Glomerular visceral epithelial cell (primary cell): Measurements from ENCODE around the gene INHBE.
A peak's percentile ranks its signal among the peaks of the same experiment; 100 is the strongest.
"Not testable (repeated sequence)": the region's sequence is repeated elsewhere in the genome, so short reads cannot be mapped to it uniquely, and the experiment has no call there.

Experiments used
- DNase-seq: peaks from one replicate; pipeline ENCODE4 v3.0.0-alpha.2; 2016; ENCODE audit errors: extremely low spot score

The INHBE gene

DNA sequence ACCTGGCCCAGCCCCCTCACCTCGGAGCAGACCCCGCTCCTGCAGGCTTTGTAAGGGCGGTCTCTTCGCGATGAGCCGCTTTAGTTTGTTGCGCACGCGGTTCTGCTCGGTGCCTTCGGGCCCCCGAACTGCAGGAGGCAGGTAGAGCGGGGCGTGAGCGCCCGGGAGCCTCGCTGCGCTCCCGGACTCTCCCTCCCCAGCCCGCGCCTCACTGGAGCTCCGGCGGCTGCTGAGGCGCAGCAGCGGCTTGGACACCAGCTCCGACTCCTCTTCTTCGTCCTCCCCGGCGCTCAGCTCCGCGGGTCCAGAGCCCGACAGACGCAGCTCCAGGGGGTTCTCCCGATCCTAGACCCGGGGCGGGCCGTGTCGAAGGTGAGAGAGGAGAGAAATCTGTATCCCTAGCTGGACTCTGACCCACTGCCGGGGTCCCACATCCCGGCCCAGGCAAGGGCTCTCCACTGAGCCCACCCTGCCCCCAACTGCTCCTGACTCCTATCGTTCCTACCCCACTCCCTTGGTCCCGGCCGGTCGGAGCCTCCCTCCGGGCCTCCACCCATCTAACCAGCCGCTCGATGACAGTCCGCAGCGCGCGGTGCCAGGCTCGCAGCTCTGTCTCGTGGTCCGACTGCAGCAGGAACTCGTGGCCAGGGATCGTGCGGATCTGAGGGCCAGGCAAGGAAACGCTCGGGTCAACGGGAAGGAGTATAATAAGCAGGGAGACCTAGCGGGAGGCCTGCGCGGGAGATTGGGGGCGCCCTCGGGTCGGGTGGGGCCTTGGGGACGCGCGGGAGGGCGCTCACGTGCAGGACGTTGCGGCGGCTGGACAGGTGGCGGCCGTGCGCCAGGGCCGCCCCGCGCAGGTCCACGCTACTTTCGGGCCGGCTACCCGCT lies 20.4 kb downstream of the INHBE start:
- DNase-seq = peak; percentile 23

DNA sequence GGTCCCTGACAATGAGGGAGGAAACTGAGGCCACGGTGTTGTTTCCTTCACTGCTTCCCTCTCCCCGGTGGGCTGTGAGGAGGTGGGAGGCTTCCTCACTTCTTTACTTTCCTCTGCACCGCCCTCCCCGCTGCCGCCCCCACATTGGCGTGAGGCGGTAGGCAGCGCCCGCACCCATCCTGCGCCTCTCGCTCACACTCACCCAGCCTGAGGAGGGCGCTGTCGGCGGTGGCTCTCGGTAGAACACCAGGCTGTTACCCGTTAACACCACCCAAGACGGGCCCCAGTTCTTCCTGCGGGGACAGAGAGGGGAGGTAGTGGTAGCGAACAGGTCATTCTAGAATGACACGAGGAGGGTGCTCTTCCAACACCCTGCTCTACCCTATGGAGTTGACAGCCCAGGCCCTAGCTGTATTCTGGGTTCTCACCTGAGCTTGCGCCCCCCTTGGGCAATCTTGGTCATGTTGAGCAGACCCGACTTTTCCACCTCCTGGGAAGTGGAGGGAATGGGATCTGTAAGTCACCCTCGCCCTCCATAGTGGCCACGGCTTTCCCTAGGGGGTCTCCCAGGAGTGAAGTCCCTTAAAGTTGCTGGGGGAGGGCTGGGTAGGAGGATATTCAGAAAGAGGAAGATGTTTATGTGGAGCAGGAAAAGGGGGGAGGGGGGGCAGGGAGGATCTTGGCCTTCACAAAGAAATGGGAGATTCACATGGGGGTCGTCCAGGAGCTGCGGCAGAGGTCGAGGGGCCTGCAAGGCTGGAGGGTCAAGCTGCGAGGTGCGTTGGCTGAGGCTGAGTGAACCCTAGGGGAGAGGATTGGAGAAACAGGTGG lies 21.3 kb downstream of the INHBE start:
- no peak for DNase-seq

DNA sequence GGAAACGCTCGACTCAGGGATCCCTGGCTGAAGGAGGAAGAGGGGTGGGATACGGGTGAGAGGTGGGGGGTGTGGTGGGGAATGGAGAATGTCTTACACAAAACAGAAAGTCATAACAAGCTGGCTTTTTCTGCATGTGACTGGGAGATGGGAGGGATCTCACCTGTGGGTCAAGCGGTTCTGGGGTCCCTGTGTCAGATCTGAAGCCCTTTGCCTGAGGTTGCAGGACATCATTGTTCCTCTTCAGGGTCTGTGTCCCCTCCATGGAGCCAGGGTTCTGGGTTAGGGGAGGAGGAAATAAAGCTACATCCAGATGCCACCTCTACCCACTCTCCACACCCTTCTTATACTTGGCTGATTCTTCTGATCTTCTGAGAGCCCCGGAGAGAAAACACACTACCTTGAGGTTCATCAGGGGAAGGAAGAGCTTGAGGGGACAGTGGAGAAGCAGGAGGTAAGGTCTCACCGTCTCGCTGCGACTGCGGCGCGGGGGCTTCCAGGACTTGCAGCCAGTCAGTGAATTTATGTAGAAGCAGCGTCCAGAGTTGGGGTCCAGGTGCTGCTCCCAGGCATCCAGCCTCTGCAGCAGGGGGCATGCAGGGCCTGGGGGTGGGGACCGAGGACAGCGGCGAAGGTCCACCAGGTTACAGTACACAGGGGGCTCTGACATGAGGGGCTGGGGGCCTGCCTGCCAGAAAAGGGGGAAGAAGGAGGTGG lies 22.0 kb downstream of the INHBE start:
- DNase-seq = no peak

DNA sequence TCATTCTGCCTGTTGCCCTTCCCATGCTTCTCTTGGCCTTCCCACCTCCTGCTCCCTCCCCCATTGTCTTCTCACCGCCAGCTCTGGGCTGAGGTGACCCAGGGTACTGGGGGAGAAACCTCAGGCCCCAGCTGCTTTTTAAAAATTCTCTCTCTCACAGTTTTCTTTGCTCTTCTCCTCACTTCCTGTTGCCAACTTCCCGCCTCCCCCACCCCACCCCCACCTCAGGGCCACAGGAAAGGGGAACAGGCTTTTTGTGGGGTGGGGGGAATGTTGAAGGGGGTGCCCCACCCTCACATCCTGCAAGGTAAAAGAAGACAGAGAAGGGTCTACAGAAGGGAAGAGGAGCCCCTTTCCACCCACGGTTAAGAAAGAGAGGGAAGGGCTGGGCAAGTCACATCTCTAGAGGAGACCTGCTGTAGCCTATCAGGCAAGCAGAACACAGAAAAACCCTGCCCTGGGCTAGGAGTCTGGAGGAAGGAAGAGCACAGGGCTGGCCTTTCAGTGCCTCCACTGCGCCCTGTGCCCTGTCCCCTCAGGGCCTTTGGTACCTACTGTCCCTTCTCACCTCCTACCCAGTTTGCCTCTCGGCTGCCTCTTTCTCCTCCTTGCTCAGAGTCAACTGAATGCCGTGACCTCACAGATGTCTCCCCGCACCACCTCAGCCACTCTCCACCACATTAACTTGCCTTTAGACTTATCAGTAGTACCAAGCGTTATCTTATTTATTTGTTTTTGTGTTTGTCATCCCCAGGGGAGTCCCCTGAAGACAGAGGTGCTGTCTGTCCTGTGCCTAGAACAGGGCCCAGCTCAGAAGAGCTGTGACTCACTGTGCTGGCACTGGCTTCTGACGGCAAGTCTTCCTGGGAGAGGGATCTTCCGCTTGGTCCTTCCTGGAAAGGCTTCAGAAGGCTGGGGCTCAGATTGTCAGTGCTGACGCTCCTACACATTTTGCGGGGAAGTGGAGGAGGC lies 22.9 kb downstream of the INHBE start:
- no peak for DNase-seq

DNA sequence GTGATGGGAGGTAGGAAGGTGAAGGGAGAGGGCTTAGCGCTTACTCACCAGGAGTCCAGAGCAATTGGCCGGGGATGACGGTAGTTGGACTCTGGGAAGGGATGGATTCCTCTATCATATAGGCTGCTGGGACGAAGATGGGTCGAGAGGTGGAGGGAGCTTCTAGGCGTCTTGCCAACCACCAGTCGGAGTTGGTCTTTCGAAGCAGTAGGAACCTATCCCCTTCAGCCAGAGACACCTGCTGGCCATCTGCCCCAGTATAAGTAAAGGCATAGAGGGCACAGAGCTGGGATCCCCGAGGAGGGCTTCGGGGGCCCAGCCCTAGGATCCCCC lies 23.9 kb downstream of the INHBE start:
- no peak for DNase-seq

DNA sequence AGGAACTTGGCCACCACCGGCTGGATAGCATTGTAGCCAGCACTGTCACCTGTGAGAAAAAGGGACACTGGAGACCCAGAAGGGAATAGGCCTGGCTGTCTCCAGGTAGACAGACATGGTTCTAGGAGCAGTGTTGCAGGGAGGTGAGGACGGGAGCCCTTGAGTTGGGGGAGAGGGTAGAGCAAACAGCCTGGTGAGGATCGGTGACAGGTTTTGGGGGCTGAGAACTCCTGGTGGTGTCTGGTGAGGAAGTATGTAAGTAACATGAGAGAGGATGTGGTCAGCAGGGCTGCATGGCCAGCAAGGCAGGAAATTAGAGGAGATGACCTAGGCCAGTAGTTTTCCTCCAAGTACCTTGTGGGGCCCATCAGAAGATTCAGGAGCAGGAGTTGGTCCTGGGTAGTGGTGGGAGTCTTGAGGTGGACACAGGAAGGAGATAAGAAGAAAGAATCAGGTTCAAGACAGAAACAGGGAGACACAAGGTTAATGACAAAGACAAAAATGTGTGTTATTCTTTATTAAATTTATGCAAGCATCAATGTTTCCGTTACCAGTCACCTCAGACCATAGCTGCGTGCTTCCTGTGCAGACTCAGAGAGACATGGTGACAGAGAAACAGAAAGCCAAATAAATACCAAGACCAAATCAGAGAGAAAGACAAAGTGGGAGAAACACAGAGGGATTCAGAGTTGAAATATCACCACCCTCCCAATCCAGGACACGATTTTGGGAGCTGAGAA lies 24.4 kb downstream of the INHBE start, which contains the start of gene ARHGAP9:
Gene ARHGAP9 (minus strand): TSS at position 491 of the 740 bp plus-strand sequence. CDS start 460 bp downstream, at position 31.
- DNase-seq = no peak

DNA sequence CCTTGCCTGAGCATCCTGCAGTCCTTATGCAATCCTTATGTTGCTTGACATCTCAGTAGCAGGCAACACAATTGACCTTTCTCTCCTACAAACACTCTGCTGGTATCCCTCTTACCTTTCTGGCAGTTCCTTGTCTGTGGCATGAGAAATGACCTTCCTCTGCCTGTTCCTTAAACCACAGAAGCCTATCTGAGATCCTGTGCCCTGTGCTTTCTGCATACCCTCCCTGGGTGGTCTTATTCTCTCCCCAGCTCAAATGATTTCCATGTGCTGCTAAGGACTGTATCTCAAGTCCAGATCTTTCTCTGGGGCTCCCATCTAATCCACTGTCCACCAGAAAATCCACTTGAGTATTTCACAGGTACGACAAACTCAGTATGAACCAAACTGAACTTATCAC lies 26.6 kb downstream of the INHBE start:
- DNase-seq = no peak

DNA sequence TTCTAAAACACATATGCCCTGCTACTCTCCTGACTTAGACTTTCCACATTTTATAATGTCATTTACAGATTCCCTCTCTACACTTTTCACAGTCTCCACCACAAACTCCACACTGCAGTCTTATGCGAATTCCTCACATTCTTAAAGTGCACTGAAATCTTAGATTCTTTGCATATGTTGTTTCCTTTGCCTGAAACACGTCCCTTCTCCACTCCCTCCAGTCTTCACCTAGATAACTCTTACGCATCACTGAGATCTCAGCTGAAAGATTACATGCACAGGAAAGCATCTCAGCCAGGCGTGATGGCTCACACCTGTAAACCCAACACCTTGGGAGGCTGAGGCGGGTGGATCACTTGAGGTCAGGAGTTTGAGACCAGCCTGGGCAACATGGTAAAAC lies 28.4 kb downstream of the INHBE start:
- peak; percentile 74 for DNase-seq

DNA sequence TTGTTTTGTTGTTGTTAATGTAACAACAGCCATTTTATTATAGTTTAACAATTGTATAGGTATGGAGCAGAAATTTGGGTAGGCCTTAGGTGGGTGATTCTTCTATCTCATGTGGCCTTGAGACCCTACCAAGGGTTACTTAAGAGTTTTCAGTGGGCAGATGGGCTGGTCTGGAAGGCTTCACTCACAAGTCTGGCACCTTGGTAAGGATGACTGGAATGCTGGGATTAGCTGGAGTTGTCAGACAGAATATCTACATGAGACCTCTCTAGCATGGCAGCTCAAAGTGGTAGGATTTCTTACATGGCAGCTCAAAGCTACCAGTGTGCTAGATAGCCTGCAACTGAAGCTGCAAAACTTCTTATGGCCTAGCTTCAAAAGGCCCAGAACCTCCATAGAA lies 30.6 kb downstream of the INHBE start:
- no peak for DNase-seq

DNA sequence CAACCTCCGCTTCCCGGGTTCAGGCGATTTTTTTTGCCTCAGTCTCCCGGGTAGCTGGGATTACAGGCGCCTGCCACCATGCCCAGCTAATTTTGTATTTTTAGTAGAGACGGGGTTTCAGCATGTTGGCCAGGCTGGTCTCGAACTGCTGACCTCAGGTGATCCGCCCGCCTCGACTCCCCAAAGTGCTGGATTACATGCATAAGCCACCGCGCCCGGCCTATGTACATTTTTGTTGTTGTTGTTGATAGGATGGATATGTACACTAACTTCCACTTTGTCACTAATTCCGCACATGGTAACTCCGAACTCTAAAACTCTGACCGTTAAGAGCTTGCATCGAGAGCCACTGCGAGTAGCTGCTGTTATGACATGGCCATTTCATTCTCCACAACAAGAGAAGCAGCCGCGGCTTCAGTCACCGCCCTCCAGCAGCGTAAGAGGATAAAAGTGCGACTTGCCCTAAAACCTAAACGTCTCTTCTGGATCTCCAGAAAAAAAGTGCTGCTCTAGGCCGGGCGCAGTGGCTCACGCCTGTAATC lies 32.0 kb downstream of the INHBE start:
- no peak for DNase-seq

DNA sequence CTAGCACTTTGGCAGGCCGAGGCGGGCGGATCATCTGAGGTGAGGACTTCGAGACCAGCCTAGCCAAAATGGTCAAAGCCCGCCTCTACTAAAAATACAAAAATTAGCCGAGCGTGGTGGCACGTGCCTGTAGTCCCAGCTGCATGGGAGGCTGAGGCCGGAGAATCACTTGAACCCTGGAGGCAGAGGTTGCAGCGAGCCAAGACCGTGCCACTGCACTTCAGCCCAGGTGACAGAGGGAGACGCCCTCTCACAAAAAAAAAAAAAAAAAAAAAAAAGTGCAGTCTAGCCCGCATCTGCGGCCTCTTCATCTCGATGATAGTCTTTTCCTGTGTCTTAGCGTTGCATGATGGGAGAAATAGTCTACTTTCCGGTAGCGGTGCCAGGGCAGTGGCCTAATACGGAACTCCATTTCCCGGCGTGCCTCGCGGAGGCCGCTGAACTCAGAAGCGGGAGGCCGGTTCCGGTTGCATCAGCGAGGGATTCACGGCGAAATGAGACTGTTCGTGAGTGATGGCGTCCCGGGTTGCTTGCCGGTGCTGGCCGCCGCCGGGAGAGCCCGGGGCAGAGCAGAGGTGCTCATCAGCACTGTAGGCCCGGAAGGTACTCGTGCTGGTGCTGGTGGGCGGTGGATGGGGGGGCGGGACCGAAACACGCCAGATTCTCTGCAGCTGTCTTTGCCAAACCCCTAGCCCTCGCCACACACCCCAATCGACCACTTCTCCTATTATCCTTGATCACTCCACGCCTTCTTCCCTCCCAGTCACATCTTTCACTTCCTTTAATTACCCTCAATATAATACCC lies 32.7 kb downstream of the INHBE start, which contains the start of gene MARS1:
Gene MARS1 (plus strand): TSS at position 472 of the 805 bp plus-strand sequence. CDS start 23 bp downstream, at position 495.
- DNase-seq = peak; percentile 93

DNA sequence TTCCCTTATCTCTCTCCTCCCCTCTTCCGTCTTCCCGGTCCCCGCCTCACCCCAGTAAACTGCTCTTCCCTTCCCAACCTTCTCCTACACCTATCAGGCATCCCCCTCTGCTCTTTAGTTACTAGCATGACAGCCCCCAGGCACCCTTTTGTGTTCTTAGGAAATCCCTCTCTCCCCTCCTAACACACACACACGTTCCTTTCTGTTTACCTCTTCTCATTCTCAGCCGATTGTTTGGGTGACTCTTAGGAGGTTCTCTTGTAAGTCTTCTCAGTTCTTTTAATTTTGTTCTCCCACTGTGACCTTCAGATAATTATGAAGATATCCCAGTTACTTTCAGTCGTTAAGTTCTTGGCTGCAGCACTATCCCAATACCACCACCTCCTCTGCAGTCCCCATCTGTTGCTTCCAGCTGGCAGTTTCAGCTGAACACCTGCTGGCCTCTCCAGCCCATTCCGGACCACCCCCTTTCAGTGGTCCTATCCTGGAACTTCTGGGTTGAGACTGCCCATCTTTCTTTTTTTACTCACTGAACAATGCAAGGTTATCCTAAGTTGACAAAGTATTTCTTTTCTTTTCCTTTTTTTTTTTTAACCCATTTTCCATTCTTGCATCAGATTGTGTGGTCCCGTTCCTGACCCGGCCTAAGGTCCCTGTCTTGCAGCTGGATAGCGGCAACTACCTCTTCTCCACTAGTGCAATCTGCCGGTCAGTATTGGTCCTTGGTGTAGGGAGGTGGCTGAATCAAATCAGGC lies 33.5 kb downstream of the INHBE start:
- DNase-seq = no peak

DNA sequence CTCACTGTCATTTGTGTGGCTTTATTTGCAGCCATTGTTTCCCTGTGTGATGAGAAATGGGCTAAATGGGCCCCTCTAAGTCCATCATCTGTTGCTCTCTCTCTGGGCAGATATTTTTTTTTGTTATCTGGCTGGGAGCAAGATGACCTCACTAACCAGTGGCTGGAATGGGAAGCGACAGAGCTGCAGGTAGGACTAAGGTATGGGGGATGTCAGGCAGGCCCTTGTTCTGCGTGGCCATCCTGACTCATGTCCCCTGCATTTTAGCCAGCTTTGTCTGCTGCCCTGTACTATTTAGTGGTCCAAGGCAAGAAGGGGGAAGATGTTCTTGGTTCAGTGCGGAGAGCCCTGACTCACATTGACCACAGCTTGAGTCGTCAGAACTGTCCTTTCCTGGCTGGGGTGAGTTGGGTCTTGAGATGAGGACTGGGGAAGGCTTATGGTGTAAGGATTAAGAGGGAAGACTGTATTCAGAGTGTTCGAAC lies 34.1 kb downstream of the INHBE start:
- peak; percentile 31 for DNase-seq

DNA sequence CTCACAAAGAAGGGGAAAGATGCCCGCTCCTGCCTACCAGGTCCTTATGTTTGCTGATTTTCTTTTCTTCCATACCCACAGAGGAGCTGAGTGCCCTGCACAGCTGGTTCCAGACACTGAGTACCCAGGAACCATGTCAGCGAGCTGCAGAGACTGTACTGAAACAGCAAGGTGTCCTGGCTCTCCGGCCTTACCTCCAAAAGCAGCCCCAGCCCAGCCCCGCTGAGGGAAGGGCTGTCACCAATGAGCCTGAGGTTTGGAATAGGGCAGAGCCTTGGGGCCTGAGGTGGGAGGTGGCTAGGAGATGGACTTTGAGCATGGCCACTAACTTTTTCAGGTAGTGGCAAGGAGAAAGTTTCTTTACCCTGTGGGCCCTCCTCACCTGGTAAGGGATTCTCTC lies 35.0 kb downstream of the INHBE start:
- DNase-seq = no peak

DNA sequence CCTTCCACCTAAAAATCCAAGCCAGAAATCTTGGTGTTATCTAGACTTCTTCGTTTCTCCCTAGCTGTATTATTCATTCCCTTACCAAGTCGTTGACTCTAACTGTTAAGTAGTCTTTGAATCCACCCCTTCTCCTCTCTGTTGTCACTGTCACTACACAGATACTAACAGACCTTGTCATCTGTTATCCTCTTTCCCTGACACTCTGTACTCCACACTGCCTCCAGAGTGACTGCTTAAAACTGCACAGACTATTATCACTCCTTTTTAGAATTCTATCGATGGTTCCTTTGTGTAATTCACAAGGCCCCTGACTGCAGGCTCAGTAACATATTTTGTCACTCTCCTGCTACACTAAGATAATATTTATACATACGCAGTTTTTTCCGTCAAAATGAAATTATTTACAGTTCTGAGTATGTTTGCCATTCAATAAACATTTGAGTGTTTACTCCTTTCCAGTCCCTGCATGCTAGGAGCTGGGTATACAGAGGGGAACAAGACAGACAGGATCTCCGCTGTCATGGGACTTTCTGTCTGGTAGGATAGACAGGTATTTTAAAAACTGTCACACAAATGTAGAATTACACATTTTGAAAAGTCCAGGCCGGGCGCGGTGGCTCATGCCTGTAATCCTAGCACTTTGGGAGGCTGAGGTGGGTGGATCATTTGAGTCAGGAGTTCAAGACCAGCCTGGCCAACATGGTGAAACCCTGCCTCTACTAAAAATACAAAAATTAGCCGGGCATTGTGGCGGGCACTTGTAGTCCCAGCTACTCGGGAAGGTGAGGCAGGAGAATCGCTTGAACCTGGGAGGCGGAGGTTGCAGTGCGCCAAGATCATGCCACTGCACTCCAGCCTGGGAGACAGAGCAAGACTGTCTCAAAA lies 36.5 kb downstream of the INHBE start:
- DNase-seq = no peak

DNA sequence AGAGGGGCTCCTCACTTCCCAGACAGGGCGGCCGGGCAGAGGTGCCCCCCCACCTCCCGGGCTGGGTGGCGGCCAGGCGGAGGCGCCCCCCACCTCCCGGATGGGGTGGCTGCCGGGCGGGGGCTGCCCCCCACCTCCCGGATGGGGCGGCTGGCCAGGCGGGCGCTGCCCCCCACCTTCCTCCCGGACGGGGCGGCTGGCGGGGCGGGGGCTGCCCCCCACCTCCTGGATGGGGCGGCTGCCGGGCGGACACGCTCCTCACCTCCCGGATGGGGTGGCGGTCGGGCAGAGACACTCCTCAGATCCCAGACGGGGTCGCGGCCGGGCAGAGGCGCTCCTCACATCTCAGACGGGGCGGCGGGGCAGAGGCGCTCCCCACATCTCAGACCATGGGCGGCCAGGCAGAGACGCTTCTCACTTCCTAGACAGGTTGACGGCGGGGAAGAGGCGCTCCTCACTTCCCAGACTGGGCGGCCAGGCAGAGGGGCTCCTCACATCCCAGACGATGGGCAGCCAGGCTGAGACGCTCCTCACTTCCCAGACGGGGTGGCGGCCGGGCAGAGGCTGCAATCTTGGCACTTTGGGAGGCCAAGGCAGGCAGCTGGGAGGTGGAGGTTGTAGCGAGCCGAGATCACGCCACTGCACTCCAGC lies 40.1 kb downstream of the INHBE start:
- not testable (repeated sequence) for DNase-seq

DNA sequence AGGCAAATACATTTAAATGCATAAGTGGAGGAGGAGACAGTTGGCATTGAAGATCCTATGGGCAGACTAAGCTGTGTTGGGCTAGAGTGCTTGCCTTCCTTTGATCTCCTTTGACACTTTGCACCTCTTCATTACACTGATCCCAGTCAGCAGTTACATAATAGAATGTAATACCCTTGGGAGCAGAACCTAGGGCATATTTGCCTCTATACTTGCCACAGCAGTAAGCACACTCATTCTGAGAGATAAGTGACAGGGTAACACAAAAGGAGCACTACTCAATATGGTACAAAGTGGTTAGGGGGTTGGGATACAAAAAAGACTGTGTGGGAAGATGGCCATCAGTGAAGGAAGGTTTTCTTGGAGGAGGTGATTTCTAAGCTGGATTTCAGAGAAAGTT lies 41.7 kb downstream of the INHBE start:
- DNase-seq = no peak
